Measurements from ENCODE around the gene ECI1.

ECI1 gene

GRCh38 chr16:2232094-2232990 lies 19.0 kb downstream of the ECI1 start:
- DNase-seq = no peak

- no peak for DNase-seq
These were observed 20.1 kb downstream of the ECI1 start for GRCh38 chr16:2231016-2231931.

- DNase-seq = no peak
These were observed 21.0 kb downstream of the ECI1 start for GRCh38 chr16:2230376-2230775.

GRCh38 chr16:2229632-2230250 lies 21.6 kb downstream of the ECI1 start:
- DNase-seq = no peak

- no peak for DNase-seq
These were observed 22.3 kb downstream of the ECI1 start for GRCh38 chr16:2229091-2229490.

- DNase-seq = no peak
These were observed 23.1 kb downstream of the ECI1 start for GRCh38 chr16:2228161-2228824.

- no peak for DNase-seq
These were observed 24.5 kb downstream of the ECI1 start for GRCh38 chr16:2226918-2227317.

- DNase-seq = no peak
These were observed 25.1 kb downstream of the ECI1 start for GRCh38 chr16:2226245-2226793.

GRCh38 chr16:2223942-2224486 lies 27.4 kb downstream of the ECI1 start:
- peak; percentile 59 for DNase-seq

GRCh38 chr16:2223221-2223941 lies 28.0 kb downstream of the ECI1 start, which contains the start of gene E4F1:
E4F1 (plus strand) TSS chr16:2223591; CDS start chr16:2223614, 23 bp downstream.
- peak; percentile 97 for DNase-seq

- no peak for DNase-seq
These were observed 35.1 kb downstream of the ECI1 start for GRCh38 chr16:2216330-2216729.

GRCh38 chr16:2214719-2214968 lies 36.7 kb downstream of the ECI1 start, which contains the start of gene PGP:
PGP (minus strand) TSS chr16:2214840; CDS start chr16:2214777, 63 bp downstream.
- DNase-seq = no peak

- DNase-seq = no peak
These were observed 37.3 kb downstream of the ECI1 start for GRCh38 chr16:2213817-2214718.

GRCh38 chr16:2212362-2213324 lies 38.7 kb downstream of the ECI1 start:
- peak; percentile 86 for DNase-seq

- DNase-seq = no peak
These were observed 39.5 kb downstream of the ECI1 start for GRCh38 chr16:2211923-2212347.

- no peak for DNase-seq
These were observed 40.7 kb downstream of the ECI1 start, which contains the start of gene BRICD5 for GRCh38 chr16:2210386-2211365. BRICD5 (minus strand) TSS chr16:2210863; CDS start chr16:2210833, 30 bp downstream.

GRCh38 chr16:2210009-2210332 lies 41.4 kb downstream of the ECI1 start:
- DNase-seq = no peak
